Measurements from ENCODE around the gene WNK3. TPM values are rescaled to one million over a fixed set of nuclear protein-coding genes. Genes with fewer than 3 reads are reported as not detected.

WNK3 gene
- total and polyA plus RNA-seq, 9 of the 15 experiments (the other 6 are each of a cell fraction or from before 2014, with no cell fraction given): under 0.01 to 0.02 (median 0.01) TPM; not detected in 4

- no peak for TF ChIP-seq ZNF174 (CRISPR knock-in tag; IDR thresholded peaks at IDR 0.05)
Measured at GRCh38 chrX:54294306-54294705, 63.5 kb downstream of the WNK3 start (continued).

GRCh38 chrX:54292755-54293154, 65.1 kb downstream of the WNK3 start:
- FAIRE-seq: no peak
- WGBS (ENCODE audit: insufficient coverage, low coverage, missing lambda C conversion rate): 0% methylated on average over 2 of the region's 2 CpGs
- H4K20me1 ChIP-seq (replicated peaks; ENCODE audit: control insufficient read depth, insufficient read depth, low read length): no peaks in the 10 kb centered on the region; the same call in 1 of the 2 replicates

GRCh38 chrX:54291758-54292157, 66.1 kb downstream of the WNK3 start:
- FAIRE-seq (no peak), ATAC-seq (no peak), DNase-seq (ENCODE audit: extremely low read depth in 1 of 4, low spot score in 3 of 4) (no peak)
- intact Hi-C loops (cut with micrococcal nuclease) (no loop called here), in situ Hi-C loops (cut with MboI) (no loop called here)
- Histone ChIP-seq H3K79me2 (ENCODE audit: control insufficient read depth, insufficient read depth, low read length) (no peaks in the 10 kb centered on the region), H3K27me3 (ENCODE audit: control insufficient read depth in 2 of 2, insufficient read depth in 2 of 2, low read length in 2 of 2) (peaks cover 3 to 9% of the 10 kb centered on the region in 2 experiments; a peak in 3 of 5 replicates), H3K36me3 (ENCODE audit: control insufficient read depth, insufficient read depth, low read length) (no peaks in the 10 kb centered on the region), H3K9me1 (ENCODE audit: control insufficient read depth, insufficient read depth, low read length) (no peaks in the 10 kb centered on the region), H3K9me3 (replicated peaks; ENCODE audit: control insufficient read depth, insufficient read depth, low read depth, low read length) (no peaks in the 10 kb centered on the region), H3K4me2 (ENCODE audit: insufficient read depth, low read length) (no peak overlapping the region), H3K27ac (ENCODE audit: extremely low read depth, low read depth, low read length) (no peak overlapping the region), H3K4me1 (replicated peaks in 1 of 2; ENCODE audit: control insufficient read depth in 2 of 2, insufficient read depth in 2 of 2, low read length in 2 of 2) (no peaks in the 10 kb centered on the region), H3K9ac (ENCODE audit: insufficient read depth in 1 of 2, low read depth in 2 of 2, low read length in 2 of 2) (no peak overlapping the region), H2AFZ (ENCODE audit: low read depth, low read length) (no peak overlapping the region), H3K4me3 (no peak overlapping the region), H4K20me1 (replicated peaks; ENCODE audit: control insufficient read depth, insufficient read depth, low read length) (no peaks in the 10 kb centered on the region; the same call in 1 of the 2 replicates)
- ChIA-PET CTCF (ENCODE audit: low intra/inter-chr PET ratio) (no interaction called here), POLR2A (no interaction called here)
- no TSS peak for BruUV-seq (replicated peaks)
- 0% methylated on average over 2 of the region's 2 CpGs for WGBS (ENCODE audit: insufficient coverage, low coverage, missing lambda C conversion rate)
- TF ChIP-seq ZBTB8A (IDR thresholded peaks at IDR 0.05; ENCODE audit: partially characterized antibody) (no peak), ZNF740 (CRISPR knock-in tag; IDR thresholded peaks at IDR 0.05) (no peak), ZNF740 (tag; IDR thresholded peaks at IDR 0.05) (no peak), ZNF592 (IDR thresholded peaks at IDR 0.05) (no peak)

More at GRCh38 chrX:54292755-54293154, 65.1 kb downstream of the WNK3 start:
- DNase-seq (ENCODE audit: extremely low read depth in 1 of 4, low spot score in 3 of 4): no peak
- TF ChIP-seq SREBF1 (IDR thresholded peaks at IDR 0.05; ENCODE audit: borderline replicate concordance, low read depth, low read length) (no peak), ILK (tag; IDR thresholded peaks at IDR 0.05; ENCODE audit: borderline replicate concordance, low read depth) (no peak), ZNF347 (CRISPR knock-in tag; IDR thresholded peaks at IDR 0.05; ENCODE audit: low read depth) (no peak), ZNF431 (CRISPR knock-in tag; IDR thresholded peaks at IDR 0.05) (no peak), MCM2 (IDR thresholded peaks at IDR 0.05; ENCODE audit: low read depth) (no peak)
- Histone ChIP-seq H3K36me3 (ENCODE audit: control insufficient read depth, insufficient read depth, low read length) (no peaks in the 10 kb centered on the region), H3K27me3 (ENCODE audit: control insufficient read depth in 2 of 2, insufficient read depth in 2 of 2, low read length in 2 of 2) (peaks cover 3 to 10% of the 10 kb centered on the region in 2 experiments; a peak in 3 of 5 replicates), H3K4me2 (ENCODE audit: insufficient read depth, low read length) (no peak overlapping the region), H3K4me3 (no peak overlapping the region), H3K9me1 (ENCODE audit: control insufficient read depth, insufficient read depth, low read length) (no peaks in the 10 kb centered on the region), H3K79me2 (ENCODE audit: control insufficient read depth, insufficient read depth, low read length) (no peaks in the 10 kb centered on the region), H3K9ac (ENCODE audit: insufficient read depth in 1 of 2, low read depth in 2 of 2, low read length in 2 of 2) (no peak overlapping the region), H3K9me3 (replicated peaks; ENCODE audit: control insufficient read depth, insufficient read depth, low read depth, low read length) (no peaks in the 10 kb centered on the region), H3K27ac (ENCODE audit: extremely low read depth, low read depth, low read length) (no peak overlapping the region), H3K4me1 (replicated peaks in 1 of 2; ENCODE audit: control insufficient read depth in 2 of 2, insufficient read depth in 2 of 2, low read length in 2 of 2) (no peaks in the 10 kb centered on the region), H2AFZ (ENCODE audit: low read depth, low read length) (no peak overlapping the region)
- ATAC-seq: no peak
- in situ Hi-C loops (cut with MboI): no loop called here
- intact Hi-C loops (cut with micrococcal nuclease): no loop called here
- no TSS peak for BruUV-seq (replicated peaks)
- ChIA-PET POLR2A (no interaction called here), CTCF (ENCODE audit: low intra/inter-chr PET ratio) (no interaction called here)
